GM23338 (cell line): Measurements from ENCODE around the gene MOCOS.

ENCODE experiments used
- EZH2 ChIP-seq: fragments of 200-600 bp; sonication (generic); IDR thresholded peaks from one replicate; pipeline ENCODE4 v1.8.0; 2017; ENCODE audit warnings: antibody characterized with exemption, mild to moderate bottlenecking, low read depth; ENCODE audit not compliant: unreplicated experiment
- POLR2AphosphoS5 ChIP-seq: IDR thresholded peaks from 2 replicates; pipeline ENCODE4 v1.6.1; 2016; ENCODE audit warnings: antibody characterized with exemption, low read depth
- TF ChIP-seq, protein P1 (sequence below), 2 experiments: fragments of 200-600 bp in 1 of 2; sonication (generic) in 1 of 2; conservative IDR thresholded peaks; 2 replicates each; pipeline versions ENCODE4 v1.5.1 to v1.6.1; 2016 to 2017; ENCODE audit warnings: antibody characterized with exemption in 2 of 2, low read depth in 2 of 2, mild to moderate bottlenecking in 2 of 2, moderate library complexity in 1 of 2
- TF ChIP-seq, protein P2 (sequence below): IDR thresholded peaks from one replicate; pipeline ENCODE4 v1.6.1; 2018; ENCODE audit warnings: antibody characterized with exemption; ENCODE audit not compliant: unreplicated experiment

DNA sequence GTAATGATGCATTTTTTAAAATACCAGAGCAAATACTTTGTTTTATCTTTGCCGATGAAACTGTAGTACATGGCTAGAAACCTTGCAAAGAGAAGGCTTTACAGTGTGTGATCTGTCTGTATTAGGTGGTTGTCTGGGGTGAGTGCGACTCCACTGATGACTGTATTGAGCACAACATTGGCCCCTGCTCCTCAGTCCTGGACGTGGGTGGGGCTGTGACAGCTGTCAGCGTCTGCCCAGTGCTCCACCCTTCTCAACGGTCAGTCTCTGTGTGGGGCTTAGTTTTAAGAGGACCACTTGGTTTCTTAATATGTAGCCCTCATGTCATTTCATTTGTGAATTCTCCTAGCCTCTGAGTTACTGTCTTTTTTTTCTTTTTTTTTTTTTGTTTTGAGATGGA, 17.4 kb upstream of the MOCOS start:
- TF ChIP-seq, protein P1, sequence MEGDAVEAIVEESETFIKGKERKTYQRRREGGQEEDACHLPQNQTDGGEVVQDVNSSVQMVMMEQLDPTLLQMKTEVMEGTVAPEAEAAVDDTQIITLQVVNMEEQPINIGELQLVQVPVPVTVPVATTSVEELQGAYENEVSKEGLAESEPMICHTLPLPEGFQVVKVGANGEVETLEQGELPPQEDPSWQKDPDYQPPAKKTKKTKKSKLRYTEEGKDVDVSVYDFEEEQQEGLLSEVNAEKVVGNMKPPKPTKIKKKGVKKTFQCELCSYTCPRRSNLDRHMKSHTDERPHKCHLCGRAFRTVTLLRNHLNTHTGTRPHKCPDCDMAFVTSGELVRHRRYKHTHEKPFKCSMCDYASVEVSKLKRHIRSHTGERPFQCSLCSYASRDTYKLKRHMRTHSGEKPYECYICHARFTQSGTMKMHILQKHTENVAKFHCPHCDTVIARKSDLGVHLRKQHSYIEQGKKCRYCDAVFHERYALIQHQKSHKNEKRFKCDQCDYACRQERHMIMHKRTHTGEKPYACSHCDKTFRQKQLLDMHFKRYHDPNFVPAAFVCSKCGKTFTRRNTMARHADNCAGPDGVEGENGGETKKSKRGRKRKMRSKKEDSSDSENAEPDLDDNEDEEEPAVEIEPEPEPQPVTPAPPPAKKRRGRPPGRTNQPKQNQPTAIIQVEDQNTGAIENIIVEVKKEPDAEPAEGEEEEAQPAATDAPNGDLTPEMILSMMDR (conservative IDR thresholded peaks at IDR 0.05; ENCODE audit: low read depth in 2 of 2), result no peak
- TF ChIP-seq POLR2AphosphoS5 (no peak), EZH2 (no peak)
- TF ChIP-seq, protein P2, sequence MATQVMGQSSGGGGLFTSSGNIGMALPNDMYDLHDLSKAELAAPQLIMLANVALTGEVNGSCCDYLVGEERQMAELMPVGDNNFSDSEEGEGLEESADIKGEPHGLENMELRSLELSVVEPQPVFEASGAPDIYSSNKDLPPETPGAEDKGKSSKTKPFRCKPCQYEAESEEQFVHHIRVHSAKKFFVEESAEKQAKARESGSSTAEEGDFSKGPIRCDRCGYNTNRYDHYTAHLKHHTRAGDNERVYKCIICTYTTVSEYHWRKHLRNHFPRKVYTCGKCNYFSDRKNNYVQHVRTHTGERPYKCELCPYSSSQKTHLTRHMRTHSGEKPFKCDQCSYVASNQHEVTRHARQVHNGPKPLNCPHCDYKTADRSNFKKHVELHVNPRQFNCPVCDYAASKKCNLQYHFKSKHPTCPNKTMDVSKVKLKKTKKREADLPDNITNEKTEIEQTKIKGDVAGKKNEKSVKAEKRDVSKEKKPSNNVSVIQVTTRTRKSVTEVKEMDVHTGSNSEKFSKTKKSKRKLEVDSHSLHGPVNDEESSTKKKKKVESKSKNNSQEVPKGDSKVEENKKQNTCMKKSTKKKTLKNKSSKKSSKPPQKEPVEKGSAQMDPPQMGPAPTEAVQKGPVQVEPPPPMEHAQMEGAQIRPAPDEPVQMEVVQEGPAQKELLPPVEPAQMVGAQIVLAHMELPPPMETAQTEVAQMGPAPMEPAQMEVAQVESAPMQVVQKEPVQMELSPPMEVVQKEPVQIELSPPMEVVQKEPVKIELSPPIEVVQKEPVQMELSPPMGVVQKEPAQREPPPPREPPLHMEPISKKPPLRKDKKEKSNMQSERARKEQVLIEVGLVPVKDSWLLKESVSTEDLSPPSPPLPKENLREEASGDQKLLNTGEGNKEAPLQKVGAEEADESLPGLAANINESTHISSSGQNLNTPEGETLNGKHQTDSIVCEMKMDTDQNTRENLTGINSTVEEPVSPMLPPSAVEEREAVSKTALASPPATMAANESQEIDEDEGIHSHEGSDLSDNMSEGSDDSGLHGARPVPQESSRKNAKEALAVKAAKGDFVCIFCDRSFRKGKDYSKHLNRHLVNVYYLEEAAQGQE, result no peak
